ENCODE data around the gene LYVE1. TPM values are rescaled to one million over a fixed set of nuclear protein-coding genes. Genes with fewer than 3 reads are reported as not detected.

LYVE1 gene
- total RNA-seq, 1 experiment from 2014 or later, result not detected

DNA sequence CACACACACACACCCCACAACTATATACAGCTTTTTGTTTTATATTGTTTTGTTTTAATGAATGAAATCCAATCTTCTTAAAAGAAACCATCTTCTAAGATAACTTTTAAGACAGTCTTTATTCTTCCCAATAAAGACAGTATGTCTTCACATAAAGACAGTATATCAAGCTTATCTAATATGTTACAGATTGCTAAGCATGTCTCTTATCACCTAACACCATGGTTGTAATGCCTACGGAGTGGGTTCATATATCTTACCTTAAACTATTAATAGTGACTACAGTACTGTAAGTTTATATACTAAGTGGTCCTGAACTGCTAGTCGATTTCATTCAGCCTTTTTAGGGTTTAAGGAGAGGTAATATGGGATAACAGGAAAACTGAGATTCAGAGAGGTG, 35.9 kb downstream of the LYVE1 start:
- ChIA-PET POLR2A (ENCODE audit: unreplicated experiment) (no interaction called here), CTCF (no interaction called here)
- no TSS peak for BruUV-seq (replicated peaks)
- peaks cover 18% of the 10 kb centered on the region for H3K4me1 ChIP-seq (replicated peaks; ENCODE audit: insufficient read depth)
- DNase-seq, result no peak
- H3K9me2 ChIP-seq (ENCODE audit: insufficient read depth), result no peaks in the 10 kb centered on the region
- H4K20me1 ChIP-seq (ENCODE audit: insufficient read depth), result no peaks in the 10 kb centered on the region
- no peaks in the 10 kb centered on the region for H3K9me3 ChIP-seq (ENCODE audit: insufficient read depth, low read depth)
- H3K79me2 ChIP-seq (ENCODE audit: low read depth), result 0 out of 2 replicates have a peak, but pooled peaks cover under 1% of the 10 kb centered on the region
- H3K4me3 ChIP-seq, result no peak overlapping the region
- TF ChIP-seq EZH2 (IDR thresholded peaks at IDR 0.05; ENCODE audit: low read depth), result no peak
- TF ChIP-seq, protein P1, sequence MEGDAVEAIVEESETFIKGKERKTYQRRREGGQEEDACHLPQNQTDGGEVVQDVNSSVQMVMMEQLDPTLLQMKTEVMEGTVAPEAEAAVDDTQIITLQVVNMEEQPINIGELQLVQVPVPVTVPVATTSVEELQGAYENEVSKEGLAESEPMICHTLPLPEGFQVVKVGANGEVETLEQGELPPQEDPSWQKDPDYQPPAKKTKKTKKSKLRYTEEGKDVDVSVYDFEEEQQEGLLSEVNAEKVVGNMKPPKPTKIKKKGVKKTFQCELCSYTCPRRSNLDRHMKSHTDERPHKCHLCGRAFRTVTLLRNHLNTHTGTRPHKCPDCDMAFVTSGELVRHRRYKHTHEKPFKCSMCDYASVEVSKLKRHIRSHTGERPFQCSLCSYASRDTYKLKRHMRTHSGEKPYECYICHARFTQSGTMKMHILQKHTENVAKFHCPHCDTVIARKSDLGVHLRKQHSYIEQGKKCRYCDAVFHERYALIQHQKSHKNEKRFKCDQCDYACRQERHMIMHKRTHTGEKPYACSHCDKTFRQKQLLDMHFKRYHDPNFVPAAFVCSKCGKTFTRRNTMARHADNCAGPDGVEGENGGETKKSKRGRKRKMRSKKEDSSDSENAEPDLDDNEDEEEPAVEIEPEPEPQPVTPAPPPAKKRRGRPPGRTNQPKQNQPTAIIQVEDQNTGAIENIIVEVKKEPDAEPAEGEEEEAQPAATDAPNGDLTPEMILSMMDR (conservative IDR thresholded peaks at IDR 0.05), result no peak
- H3K27ac ChIP-seq, result no peak overlapping the region
- H3K36me3 ChIP-seq (ENCODE audit: low read depth), result peaks cover 16% of the 10 kb centered on the region; the same call in 1 of the 2 replicates
- H3K4me2 ChIP-seq, result no peak overlapping the region
- H2AFZ ChIP-seq, result no peak overlapping the region
- intact Hi-C loops (cut with micrococcal nuclease; ENCODE audit: unreplicated experiment), result no loop called here
- H3K27me3 ChIP-seq (ENCODE audit: insufficient read depth, low read depth), result no peaks in the 10 kb centered on the region
- H3F3A ChIP-seq (ENCODE audit: insufficient read depth, low read depth), result peaks cover 10% of the 10 kb centered on the region; the same call in 1 of the 2 replicates

DNA sequence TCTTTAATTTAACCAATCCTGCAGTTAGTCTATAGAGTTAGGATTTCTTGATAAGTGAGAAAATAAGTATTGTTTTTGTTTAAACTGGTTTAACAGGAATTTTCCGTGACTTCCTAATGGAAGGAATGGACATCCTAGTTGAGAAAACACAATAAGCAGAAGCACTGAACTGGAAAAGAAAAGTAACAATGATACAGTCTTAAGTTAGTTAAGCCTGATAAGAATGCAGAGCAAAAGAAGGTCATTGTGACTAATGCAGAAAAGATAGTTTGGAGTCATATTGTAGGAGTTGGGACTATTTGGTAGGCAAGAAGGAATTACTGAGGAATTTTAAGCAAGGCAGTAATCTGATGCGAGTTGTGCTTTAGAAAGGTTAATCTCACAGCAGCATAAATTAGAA, 39.2 kb downstream of the LYVE1 start:
- Histone ChIP-seq H3K79me2 (ENCODE audit: low read depth) (no peaks in the 10 kb centered on the region), H3F3A (ENCODE audit: insufficient read depth, low read depth) (peaks cover 15% of the 10 kb centered on the region; the same call in 1 of the 2 replicates), H3K9me2 (ENCODE audit: insufficient read depth) (no peaks in the 10 kb centered on the region), H3K4me3 (no peak overlapping the region), H3K27ac (peak overlapping the region; percentile 49), H3K27me3 (ENCODE audit: insufficient read depth, low read depth) (no peaks in the 10 kb centered on the region), H4K20me1 (ENCODE audit: insufficient read depth) (no peaks in the 10 kb centered on the region), H2AFZ (no peak overlapping the region), H3K4me2 (no peak overlapping the region), H3K36me3 (ENCODE audit: low read depth) (peaks cover 16% of the 10 kb centered on the region), H3K9me3 (ENCODE audit: insufficient read depth, low read depth) (no peaks in the 10 kb centered on the region), H3K4me1 (replicated peaks; ENCODE audit: insufficient read depth) (peaks cover 26% of the 10 kb centered on the region)
- CTCF ChIA-PET, result interaction anchor here (1.2 kb wide), 1 partner anchor 12 kb away, joined by 4 read pairs; the partner anchor contains the start of gene RNF141
- no TSS peak for BruUV-seq (replicated peaks)
- DNase-seq, result peak in 1 of 2 experiments; percentile 54
- TF ChIP-seq, protein P1 (conservative IDR thresholded peaks at IDR 0.05), result no peak
- TF ChIP-seq EZH2 (IDR thresholded peaks at IDR 0.05; ENCODE audit: low read depth), result no peak
- intact Hi-C loops (cut with micrococcal nuclease; ENCODE audit: unreplicated experiment), result loop anchor here (5.0 to 10.0 kb wide), 2 partner anchors 63 to 126 kb away; no protein-coding TSS in a partner anchor
- POLR2A ChIA-PET (ENCODE audit: unreplicated experiment), result no interaction called here

DNA sequence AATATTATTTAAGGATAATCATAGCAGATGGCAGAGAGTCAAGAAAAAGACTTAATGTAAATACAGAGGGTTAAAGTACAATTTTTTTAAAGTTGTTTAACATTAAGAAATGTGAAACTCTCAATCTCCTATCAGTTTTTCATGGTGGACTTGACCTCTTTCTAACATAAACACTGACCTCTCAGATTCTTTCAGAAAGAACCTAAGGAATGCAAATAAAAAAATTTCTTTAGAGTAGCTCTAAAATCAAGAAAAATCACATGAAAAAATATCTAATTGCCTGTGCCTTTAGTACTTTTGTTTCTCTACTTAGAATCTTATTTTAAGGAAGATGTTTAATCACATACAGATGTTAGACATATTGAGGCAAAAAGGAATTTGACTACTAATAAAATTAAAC, 40.3 kb downstream of the LYVE1 start:
- no peaks in the 10 kb centered on the region for H3K9me2 ChIP-seq (ENCODE audit: insufficient read depth)
- H3K79me2 ChIP-seq (ENCODE audit: low read depth), result no peaks in the 10 kb centered on the region
- BruUV-seq (replicated peaks), result no TSS peak
- no peaks in the 10 kb centered on the region for H3K9me3 ChIP-seq (ENCODE audit: insufficient read depth, low read depth)
- ChIA-PET POLR2A (ENCODE audit: unreplicated experiment) (no interaction called here), CTCF (interaction anchor here (1.2 kb wide), 1 partner anchor 13 kb away, joined by 4 read pairs; the partner anchor contains the start of gene RNF141)
- DNase-seq, result no peak
- H3K27ac ChIP-seq, result no peak overlapping the region
- H3K4me2 ChIP-seq, result no peak overlapping the region
- H3F3A ChIP-seq (ENCODE audit: insufficient read depth, low read depth), result peaks cover 15% of the 10 kb centered on the region; the same call in 1 of the 2 replicates
- H3K36me3 ChIP-seq (ENCODE audit: low read depth), result peaks cover 16% of the 10 kb centered on the region
- no peak overlapping the region for H3K4me3 ChIP-seq
- intact Hi-C loops (cut with micrococcal nuclease; ENCODE audit: unreplicated experiment), result loop anchor here (5.0 to 10.0 kb wide), 2 partner anchors 64 to 127 kb away; no protein-coding TSS in a partner anchor
- no peak overlapping the region for H2AFZ ChIP-seq
- TF ChIP-seq, protein P1 (conservative IDR thresholded peaks at IDR 0.05), result no peak
- no peaks in the 10 kb centered on the region for H3K27me3 ChIP-seq (ENCODE audit: insufficient read depth, low read depth)
- H4K20me1 ChIP-seq (ENCODE audit: insufficient read depth), result no peaks in the 10 kb centered on the region
- peaks cover 26% of the 10 kb centered on the region for H3K4me1 ChIP-seq (replicated peaks; ENCODE audit: insufficient read depth)
